ENCODE results near the gene PES1.
"Not testable (repeated sequence)": the region's sequence is repeated elsewhere in the genome, so short reads cannot be mapped to it uniquely, and the experiment has no call there.

Gene PES1

DNA sequence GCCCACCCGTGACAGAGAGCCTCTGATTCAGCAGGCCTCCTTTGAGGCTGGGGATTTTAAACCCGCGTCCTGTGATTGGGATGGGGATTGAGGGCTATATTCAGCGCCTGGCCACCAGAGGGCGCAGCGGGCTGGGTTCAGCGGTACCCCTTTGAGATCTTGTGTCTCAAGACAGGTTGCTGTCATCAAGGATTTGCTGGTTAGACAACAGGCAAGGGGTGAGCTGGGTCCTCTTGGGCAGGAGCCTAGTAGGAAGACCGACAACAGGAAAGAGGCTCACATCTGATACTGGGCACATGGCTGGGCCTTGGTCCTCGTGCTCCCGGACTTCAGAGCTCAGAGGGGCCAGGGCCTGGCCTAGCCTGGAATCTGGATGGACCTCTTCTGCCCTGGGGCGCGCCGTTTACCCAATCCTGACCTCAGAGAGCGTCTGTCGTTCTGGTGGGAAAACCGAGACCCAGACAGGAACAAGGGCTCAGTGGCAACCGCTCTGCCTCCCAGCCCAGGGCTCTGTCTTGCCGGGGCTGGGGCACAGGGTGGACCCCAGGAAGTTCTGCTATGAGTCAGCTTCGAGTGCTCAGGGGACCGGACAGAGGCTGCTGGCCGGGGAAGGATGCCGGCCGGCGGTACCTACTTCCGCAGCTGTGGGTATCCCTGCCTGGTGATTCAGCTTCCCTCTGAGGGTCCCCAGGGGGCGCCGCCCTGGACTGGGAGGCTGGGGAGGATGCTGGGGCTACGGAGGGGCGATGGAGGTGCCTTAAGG is 42.9 kb upstream of the PES1 start:
- no peak for DNase-seq (ENCODE audit: low read depth)
- peak overlapping the region; percentile 47 for H3K4me3 ChIP-seq (ENCODE audit: low read length)
- TF ChIP-seq, protein P1, sequence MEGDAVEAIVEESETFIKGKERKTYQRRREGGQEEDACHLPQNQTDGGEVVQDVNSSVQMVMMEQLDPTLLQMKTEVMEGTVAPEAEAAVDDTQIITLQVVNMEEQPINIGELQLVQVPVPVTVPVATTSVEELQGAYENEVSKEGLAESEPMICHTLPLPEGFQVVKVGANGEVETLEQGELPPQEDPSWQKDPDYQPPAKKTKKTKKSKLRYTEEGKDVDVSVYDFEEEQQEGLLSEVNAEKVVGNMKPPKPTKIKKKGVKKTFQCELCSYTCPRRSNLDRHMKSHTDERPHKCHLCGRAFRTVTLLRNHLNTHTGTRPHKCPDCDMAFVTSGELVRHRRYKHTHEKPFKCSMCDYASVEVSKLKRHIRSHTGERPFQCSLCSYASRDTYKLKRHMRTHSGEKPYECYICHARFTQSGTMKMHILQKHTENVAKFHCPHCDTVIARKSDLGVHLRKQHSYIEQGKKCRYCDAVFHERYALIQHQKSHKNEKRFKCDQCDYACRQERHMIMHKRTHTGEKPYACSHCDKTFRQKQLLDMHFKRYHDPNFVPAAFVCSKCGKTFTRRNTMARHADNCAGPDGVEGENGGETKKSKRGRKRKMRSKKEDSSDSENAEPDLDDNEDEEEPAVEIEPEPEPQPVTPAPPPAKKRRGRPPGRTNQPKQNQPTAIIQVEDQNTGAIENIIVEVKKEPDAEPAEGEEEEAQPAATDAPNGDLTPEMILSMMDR (conservative IDR thresholded peaks at IDR 0.05; ENCODE audit: low read depth, low read length): peak; percentile 96

DNA sequence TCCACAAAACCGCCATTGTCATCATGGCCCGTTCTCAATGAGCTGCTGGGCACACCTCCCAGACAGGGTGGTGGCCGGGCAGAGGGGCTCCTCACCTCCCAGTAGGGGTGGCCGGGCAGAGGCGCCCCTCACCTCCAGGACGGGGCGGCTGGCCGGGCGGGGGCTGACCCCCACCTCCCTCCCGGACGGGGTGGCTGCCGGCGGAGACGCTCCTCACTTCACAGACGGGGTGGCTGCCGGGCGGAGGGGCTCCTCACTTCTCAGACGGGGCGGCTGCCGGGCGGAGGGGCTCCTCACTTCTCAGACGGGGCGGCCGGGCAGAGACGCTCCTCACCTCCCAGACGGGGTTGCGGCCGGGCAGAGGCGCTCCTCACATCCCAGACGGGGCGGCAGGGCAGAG is 39.8 kb upstream of the PES1 start:
- DNase-seq (ENCODE audit: low read depth); H3K4me3 ChIP-seq (ENCODE audit: low read length): not testable (repeated sequence)

DNA sequence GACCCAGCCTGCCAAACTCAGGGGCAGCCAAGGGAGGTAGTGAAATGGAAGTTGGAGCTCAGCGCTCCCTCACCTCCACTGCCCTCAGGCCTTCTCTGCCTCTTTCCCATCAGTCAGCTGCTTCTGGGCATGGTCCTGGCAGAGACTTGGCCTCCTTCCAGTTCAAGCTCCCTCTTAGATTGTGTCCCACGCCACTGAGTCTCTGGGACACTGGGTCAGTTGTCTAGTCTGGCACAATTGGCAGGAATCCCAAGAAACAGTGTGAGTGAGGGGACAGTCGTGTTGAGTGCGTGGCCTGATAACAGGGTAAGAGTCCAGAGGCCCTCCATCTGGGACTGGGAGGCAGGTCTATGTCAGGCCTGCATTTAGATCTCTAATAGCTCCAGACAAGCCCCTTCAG is 36.8 kb upstream of the PES1 start:
- no peak for DNase-seq (ENCODE audit: low read depth)
- TF ChIP-seq, protein P1 (conservative IDR thresholded peaks at IDR 0.05; ENCODE audit: low read depth, low read length): no peak

DNA sequence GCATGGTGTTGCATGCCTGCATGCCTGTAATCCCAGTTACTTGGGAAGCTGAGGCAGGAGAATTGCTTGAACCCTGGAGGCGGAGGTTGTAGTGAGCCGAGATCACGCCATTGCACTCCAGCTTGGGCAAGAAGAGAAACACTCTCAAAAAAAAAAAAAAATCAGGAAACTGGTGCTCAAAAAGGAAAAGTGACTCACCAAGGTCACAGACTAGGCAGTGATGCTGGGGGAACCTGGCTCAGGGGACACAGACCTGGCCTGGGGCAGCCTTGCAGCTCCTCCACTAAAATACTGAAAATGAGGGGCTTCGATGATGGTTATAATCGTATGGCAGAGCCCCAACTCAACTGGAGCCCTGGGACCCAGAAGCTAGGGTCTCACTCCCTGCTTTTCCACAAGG is 35.8 kb upstream of the PES1 start:
- H3K4me3 ChIP-seq (ENCODE audit: low read length): no peak overlapping the region
- TF ChIP-seq, protein P1 (conservative IDR thresholded peaks at IDR 0.05; ENCODE audit: low read depth, low read length): no peak
- no peak for DNase-seq (ENCODE audit: low read depth)

More for the DNA sequence above, 36.8 kb upstream of the PES1 start:
- no peak overlapping the region for H3K4me3 ChIP-seq (ENCODE audit: low read length)

DNA sequence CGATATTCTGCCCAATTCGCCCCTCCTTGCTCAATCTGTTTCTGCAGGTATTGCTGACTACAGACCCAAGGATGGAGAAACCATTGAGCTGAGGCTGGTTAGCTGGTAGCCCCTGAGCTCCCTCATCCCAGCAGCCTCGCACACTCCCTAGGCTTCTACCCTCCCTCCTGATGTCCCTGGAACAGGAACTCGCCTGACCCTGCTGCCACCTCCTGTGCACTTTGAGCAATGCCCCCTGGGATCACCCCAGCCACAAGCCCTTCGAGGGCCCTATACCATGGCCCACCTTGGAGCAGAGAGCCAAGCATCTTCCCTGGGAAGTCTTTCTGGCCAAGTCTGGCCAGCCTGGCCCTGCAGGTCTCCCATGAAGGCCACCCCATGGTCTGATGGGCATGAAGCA is 34.7 kb upstream of the PES1 start:
- TF ChIP-seq, protein P1 (conservative IDR thresholded peaks at IDR 0.05; ENCODE audit: low read depth, low read length): no peak
- no peak overlapping the region for H3K4me3 ChIP-seq (ENCODE audit: low read length)
- DNase-seq (ENCODE audit: low read depth): no peak

DNA sequence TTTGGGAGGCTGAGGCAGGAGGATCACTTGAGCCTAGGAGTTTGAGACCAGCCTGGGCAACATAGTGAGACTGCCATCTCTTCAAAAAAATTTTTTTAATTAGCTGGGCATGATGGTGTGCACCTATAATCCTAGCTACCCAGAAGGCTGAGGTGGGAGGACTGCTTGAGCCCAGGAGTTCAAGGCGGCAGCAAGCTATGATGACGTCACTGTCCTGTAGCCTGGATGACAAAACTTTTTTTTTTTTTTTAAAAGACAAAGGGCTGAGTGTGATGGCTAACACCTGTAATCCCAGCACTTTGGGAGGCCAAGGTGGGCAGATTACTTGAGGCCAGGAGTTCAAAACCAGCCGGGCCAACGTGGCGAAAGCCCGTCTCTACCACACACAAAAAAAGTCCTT is 28.2 kb upstream of the PES1 start:
- DNase-seq (ENCODE audit: low read depth): not testable (repeated sequence)

DNA sequence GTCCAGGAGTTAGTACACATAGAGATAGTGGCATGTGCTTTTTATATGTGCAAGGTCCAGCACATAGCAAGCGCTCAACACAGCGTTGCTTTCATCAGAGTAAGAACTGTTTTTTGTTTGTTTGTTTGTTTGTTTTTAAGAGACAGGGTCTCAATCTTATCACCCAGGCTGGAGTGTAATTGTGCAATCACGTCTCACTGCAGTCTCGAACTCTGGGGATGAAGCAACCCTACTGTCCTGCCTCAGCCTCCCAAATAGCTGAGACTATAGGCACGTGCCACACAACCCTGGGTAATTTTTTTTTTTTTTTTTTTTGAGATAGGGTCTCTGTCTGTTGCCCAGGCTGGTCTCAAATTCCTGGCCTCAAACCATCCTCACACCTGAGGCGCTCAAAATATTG is 26.1 kb upstream of the PES1 start:
- no peak overlapping the region for H3K4me3 ChIP-seq (ENCODE audit: low read length)
- DNase-seq (ENCODE audit: low read depth): no peak
- TF ChIP-seq, protein P1 (conservative IDR thresholded peaks at IDR 0.05; ENCODE audit: low read depth, low read length): no peak

More for the DNA sequence above, 28.2 kb upstream of the PES1 start:
- not testable (repeated sequence) for H3K4me3 ChIP-seq (ENCODE audit: low read length)

DNA sequence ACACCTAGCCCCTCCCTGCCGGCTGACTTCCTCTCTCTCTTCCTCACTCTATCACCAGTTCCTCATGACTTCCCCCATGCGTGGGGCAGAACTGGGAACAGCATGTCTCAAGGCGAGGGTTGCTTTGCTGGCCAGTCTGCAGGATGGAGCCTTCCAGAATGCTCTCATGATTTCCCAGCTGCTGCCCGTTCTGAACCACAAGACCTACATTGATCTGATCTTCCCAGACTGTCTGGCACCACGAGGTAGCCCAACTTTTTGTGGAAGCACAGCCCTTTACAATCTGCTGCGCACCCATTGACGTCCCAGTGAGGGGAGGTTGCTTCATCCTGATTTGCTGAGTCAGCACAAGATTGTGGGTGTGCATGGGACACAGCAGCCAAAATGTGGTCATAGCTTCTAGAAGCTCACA is 23.8 kb upstream of the PES1 start:
- H3K4me3 ChIP-seq (ENCODE audit: low read length): no peak overlapping the region
- TF ChIP-seq, protein P1 (conservative IDR thresholded peaks at IDR 0.05; ENCODE audit: low read depth, low read length): no peak
- no peak for DNase-seq (ENCODE audit: low read depth)
